ENCODE measurements around the gene MAP3K20.

- TF ChIP-seq CTCF (conservative IDR thresholded peaks at IDR 0.05; ENCODE audit: low read depth, low read length) (no peak), EZH2 (IDR thresholded peaks at IDR 0.05; ENCODE audit: borderline replicate concordance, low read depth, low read length, poor library complexity, severe bottlenecking) (no peak)
These were observed 74.4 kb downstream of the MAP3K20 start for GRCh38 chr2:173150087-173150486.

Data from A673 (cell line).